KMS-11 (cell line): ENCODE measurements around the gene TATDN3.

Source experiments
- H2AFZ ChIP-seq: fragments of 200-600 bp; sonication (generic); 2 replicates; pipeline ENCODE4 v1.6.1; 2016; ENCODE audit warnings: antibody characterized with exemption, mixed run types, low read depth
- H3K27ac ChIP-seq: fragments of 200-600 bp; sonication (generic); 2 replicates; pipeline ENCODE4 v1.6.1; 2016; ENCODE audit warnings: mild to moderate bottlenecking, mixed run types
- H3K27me3 ChIP-seq: fragments of 200-600 bp; sonication (generic); 2 replicates; pipeline ENCODE4 v1.6.1; 2017; ENCODE audit warnings: mild to moderate bottlenecking, low read depth, mixed run types, moderate library complexity; ENCODE audit not compliant: insufficient read depth
- H3K36me3 ChIP-seq: fragments of 200-600 bp; sonication (generic); 2 replicates; pipeline ENCODE4 v1.6.1; 2017; ENCODE audit warnings: mild to moderate bottlenecking, mixed run types; ENCODE audit not compliant: insufficient read depth
- H3K4me1 ChIP-seq: fragments of 200-600 bp; sonication (generic); 2 replicates; pipeline ENCODE4 v1.6.1; 2016; ENCODE audit warnings: mild to moderate bottlenecking, low read depth, mixed run types; ENCODE audit not compliant: poor library complexity, severe bottlenecking
- H3K4me2 ChIP-seq: fragments of 200-600 bp; sonication (generic); 2 replicates; pipeline ENCODE4 v1.7.0; 2016; ENCODE audit warnings: mild to moderate bottlenecking, mixed run types
- H3K4me3 ChIP-seq: fragments of 200-600 bp; sonication (generic); IDR thresholded peaks from 2 replicates; pipeline ENCODE4 v1.6.1; 2017; ENCODE audit warnings: low read depth, low read length, mixed read lengths; ENCODE audit not compliant: insufficient read depth
- H3K79me2 ChIP-seq: fragments of 200-600 bp; sonication (generic); 2 replicates; pipeline ENCODE4 v1.6.1; 2016; ENCODE audit warnings: low read depth, mixed run types; ENCODE audit not compliant: insufficient read depth
- H3K9ac ChIP-seq: fragments of 200-600 bp; sonication (generic); 2 replicates; pipeline ENCODE4 v1.6.1; 2016; ENCODE audit warnings: mild to moderate bottlenecking, mixed run types
- H4K20me1 ChIP-seq: fragments of 200-600 bp; sonication (generic); 2 replicates; pipeline ENCODE4 v1.6.1; 2016; ENCODE audit warnings: mild to moderate bottlenecking, mixed run types; ENCODE audit not compliant: insufficient read depth
- TF ChIP-seq, protein P1 (sequence below): fragments of 200-600 bp; sonication (generic); conservative IDR thresholded peaks from 2 replicates; pipeline ENCODE4 v1.6.1; 2017; ENCODE audit warnings: low read depth, mild to moderate bottlenecking, antibody characterized with exemption, low read length, moderate library complexity, mixed read lengths

Gene TATDN3

DNA sequence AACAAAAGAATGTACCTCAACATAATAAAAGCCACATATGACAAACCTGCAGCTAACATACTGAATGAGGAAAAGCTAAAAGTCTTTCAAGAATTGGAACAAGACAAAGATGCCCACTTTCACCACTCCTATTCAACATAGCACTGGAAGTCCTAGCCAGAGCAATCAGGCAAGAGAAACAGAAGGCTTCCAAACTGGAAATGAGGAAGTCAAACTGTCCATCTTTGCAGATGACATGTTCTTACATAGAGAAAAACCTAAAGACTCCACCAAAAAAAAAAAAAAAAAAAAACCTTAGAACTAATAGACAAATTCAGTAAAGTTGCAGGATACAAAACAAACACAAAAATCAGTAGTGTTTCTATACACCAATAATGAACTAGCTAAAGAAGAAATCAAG lies 20.4 kb upstream of the TATDN3 start:
- H3K4me3 ChIP-seq = no peak overlapping the region
- no peak overlapping the region for H3K27ac ChIP-seq
- H3K9ac ChIP-seq = no peak overlapping the region
- 0 out of 2 replicates have a peak, but pooled peaks cover 3% of the 10 kb centered on the region for H3K79me2 ChIP-seq
- no peaks in the 10 kb centered on the region for H3K36me3 ChIP-seq
- TF ChIP-seq, protein P1, sequence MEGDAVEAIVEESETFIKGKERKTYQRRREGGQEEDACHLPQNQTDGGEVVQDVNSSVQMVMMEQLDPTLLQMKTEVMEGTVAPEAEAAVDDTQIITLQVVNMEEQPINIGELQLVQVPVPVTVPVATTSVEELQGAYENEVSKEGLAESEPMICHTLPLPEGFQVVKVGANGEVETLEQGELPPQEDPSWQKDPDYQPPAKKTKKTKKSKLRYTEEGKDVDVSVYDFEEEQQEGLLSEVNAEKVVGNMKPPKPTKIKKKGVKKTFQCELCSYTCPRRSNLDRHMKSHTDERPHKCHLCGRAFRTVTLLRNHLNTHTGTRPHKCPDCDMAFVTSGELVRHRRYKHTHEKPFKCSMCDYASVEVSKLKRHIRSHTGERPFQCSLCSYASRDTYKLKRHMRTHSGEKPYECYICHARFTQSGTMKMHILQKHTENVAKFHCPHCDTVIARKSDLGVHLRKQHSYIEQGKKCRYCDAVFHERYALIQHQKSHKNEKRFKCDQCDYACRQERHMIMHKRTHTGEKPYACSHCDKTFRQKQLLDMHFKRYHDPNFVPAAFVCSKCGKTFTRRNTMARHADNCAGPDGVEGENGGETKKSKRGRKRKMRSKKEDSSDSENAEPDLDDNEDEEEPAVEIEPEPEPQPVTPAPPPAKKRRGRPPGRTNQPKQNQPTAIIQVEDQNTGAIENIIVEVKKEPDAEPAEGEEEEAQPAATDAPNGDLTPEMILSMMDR = no peak
- H2AFZ ChIP-seq = no peak overlapping the region
- no peak overlapping the region for H3K4me2 ChIP-seq
- H3K4me1 ChIP-seq = peaks cover 20% of the 10 kb centered on the region
- H3K27me3 ChIP-seq = no peaks in the 10 kb centered on the region
- H4K20me1 ChIP-seq = no peaks in the 10 kb centered on the region

DNA sequence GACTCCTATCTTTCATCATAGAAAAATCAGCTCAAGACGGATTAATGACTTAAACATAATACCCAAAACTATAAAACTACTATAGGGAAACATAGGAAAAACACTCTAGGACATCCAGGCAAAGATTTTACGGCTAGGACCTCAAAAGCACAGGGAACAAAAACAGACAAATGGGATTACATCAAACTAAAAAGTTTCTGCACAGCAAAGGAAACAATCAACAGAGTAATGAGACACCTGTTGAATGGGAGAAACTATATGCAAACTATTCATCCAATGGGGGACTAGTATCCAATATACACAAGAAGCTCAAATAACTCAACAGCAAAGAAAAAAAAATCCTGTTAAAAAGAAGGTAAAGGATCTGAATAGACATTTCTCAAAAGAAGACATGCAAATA lies 18.7 kb upstream of the TATDN3 start:
- Histone ChIP-seq H3K4me2 (no peak overlapping the region), H3K4me1 (peaks cover 20% of the 10 kb centered on the region), H3K9ac (no peak overlapping the region), H4K20me1 (no peaks in the 10 kb centered on the region), H3K79me2 (no peaks in the 10 kb centered on the region), H3K27me3 (no peaks in the 10 kb centered on the region), H3K27ac (no peak overlapping the region), H3K36me3 (no peaks in the 10 kb centered on the region), H2AFZ (no peak overlapping the region), H3K4me3 (no peak overlapping the region)
- TF ChIP-seq, protein P1 = no peak

DNA sequence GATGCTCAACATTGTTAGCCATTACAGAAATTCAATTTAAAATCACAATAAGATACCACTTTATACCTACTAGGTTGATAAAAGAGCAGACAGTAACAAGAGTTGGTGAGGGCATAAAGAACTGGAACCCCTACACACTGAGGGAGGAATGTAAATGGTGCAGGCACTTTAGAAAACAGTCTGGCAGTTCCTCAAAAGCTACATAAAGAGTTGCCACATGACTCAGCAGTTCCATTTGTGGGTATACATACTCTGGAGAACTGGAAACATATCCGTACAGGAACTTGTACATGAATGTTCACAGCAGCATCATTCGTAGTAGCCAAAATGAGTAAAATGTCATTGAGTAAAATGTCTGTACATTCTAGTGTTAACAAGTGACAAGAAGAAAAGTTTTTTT lies 17.1 kb upstream of the TATDN3 start:
- Histone ChIP-seq H3K27me3 (no peaks in the 10 kb centered on the region), H3K4me3 (no peak overlapping the region), H3K79me2 (no peaks in the 10 kb centered on the region), H3K4me2 (no peak overlapping the region), H2AFZ (no peak overlapping the region), H3K27ac (no peak overlapping the region), H3K4me1 (peaks cover 15% of the 10 kb centered on the region), H3K9ac (no peak overlapping the region), H3K36me3 (no peaks in the 10 kb centered on the region), H4K20me1 (no peaks in the 10 kb centered on the region)
- TF ChIP-seq, protein P1 = no peak

DNA sequence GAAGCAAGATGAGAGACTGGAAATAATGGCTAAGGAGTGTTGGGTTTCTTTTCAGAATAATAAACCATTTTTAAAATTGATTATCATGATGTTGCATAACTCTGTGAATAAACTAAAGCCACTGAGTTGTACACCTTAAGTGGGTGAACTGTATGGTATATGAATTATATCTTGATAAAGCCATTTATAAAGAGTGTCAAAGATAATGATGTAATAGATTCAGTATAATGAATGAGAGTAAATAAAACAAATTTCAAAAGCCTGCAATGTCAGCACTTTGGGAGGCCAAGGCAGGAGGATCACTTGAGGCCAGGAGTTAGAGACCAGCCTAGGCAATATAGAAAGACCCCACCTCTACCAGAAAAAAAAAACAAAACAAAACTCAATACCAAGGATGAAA lies 16.5 kb upstream of the TATDN3 start:
- H3K36me3 ChIP-seq = no peaks in the 10 kb centered on the region
- H3K9ac ChIP-seq = no peak overlapping the region
- no peak overlapping the region for H3K4me2 ChIP-seq
- H2AFZ ChIP-seq = no peak overlapping the region
- TF ChIP-seq, protein P1 = no peak
- no peaks in the 10 kb centered on the region for H4K20me1 ChIP-seq
- no peaks in the 10 kb centered on the region for H3K79me2 ChIP-seq
- H3K4me3 ChIP-seq = no peak overlapping the region
- no peaks in the 10 kb centered on the region for H3K27me3 ChIP-seq
- H3K27ac ChIP-seq = no peak overlapping the region
- peaks cover 8% of the 10 kb centered on the region for H3K4me1 ChIP-seq
